ENCODE results near the gene TMEM50B.

DNA sequence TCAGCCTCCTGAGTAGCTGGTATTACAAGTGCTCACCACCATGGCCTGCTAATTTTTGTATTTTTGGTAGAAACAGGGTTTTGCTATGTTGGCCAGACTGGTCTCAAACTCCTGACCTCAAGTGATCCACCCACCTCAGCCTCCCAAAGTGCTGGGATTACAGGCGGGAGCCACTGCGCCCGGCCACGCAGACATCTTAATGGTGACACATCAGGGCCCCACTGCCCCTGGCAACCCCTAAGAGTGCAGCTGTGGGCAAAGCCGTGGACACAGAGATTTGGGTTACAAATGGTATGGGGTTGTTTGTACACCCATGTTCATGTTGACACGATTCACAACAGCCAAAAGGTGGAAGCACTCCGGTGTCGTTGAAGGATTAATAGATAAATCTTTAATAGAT lies 46.8 kb downstream of the TMEM50B start:
- TF ChIP-seq, protein P1, sequence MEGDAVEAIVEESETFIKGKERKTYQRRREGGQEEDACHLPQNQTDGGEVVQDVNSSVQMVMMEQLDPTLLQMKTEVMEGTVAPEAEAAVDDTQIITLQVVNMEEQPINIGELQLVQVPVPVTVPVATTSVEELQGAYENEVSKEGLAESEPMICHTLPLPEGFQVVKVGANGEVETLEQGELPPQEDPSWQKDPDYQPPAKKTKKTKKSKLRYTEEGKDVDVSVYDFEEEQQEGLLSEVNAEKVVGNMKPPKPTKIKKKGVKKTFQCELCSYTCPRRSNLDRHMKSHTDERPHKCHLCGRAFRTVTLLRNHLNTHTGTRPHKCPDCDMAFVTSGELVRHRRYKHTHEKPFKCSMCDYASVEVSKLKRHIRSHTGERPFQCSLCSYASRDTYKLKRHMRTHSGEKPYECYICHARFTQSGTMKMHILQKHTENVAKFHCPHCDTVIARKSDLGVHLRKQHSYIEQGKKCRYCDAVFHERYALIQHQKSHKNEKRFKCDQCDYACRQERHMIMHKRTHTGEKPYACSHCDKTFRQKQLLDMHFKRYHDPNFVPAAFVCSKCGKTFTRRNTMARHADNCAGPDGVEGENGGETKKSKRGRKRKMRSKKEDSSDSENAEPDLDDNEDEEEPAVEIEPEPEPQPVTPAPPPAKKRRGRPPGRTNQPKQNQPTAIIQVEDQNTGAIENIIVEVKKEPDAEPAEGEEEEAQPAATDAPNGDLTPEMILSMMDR (IDR thresholded peaks at IDR 0.05; ENCODE audit: insufficient read depth, low read length) = no peak
- no peak for TF ChIP-seq GABPA (IDR thresholded peaks at IDR 0.05; ENCODE audit: low read depth)
- TF ChIP-seq, protein P2, sequence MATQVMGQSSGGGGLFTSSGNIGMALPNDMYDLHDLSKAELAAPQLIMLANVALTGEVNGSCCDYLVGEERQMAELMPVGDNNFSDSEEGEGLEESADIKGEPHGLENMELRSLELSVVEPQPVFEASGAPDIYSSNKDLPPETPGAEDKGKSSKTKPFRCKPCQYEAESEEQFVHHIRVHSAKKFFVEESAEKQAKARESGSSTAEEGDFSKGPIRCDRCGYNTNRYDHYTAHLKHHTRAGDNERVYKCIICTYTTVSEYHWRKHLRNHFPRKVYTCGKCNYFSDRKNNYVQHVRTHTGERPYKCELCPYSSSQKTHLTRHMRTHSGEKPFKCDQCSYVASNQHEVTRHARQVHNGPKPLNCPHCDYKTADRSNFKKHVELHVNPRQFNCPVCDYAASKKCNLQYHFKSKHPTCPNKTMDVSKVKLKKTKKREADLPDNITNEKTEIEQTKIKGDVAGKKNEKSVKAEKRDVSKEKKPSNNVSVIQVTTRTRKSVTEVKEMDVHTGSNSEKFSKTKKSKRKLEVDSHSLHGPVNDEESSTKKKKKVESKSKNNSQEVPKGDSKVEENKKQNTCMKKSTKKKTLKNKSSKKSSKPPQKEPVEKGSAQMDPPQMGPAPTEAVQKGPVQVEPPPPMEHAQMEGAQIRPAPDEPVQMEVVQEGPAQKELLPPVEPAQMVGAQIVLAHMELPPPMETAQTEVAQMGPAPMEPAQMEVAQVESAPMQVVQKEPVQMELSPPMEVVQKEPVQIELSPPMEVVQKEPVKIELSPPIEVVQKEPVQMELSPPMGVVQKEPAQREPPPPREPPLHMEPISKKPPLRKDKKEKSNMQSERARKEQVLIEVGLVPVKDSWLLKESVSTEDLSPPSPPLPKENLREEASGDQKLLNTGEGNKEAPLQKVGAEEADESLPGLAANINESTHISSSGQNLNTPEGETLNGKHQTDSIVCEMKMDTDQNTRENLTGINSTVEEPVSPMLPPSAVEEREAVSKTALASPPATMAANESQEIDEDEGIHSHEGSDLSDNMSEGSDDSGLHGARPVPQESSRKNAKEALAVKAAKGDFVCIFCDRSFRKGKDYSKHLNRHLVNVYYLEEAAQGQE (IDR thresholded peaks at IDR 0.05; ENCODE audit: insufficient replicate concordance, low read depth) = no peak
